Chondrocyte (in vitro differentiated cells): ENCODE results near the gene PUS7. TPM values are rescaled to one million over a fixed set of nuclear protein-coding genes. Genes with fewer than 3 reads are reported as not detected.

Experiments used
- DNase-seq: peaks from one replicate; pipeline ENCODE4 v3.0.0; 2021; ENCODE audit warnings: mixed read lengths, low spot score
- H3K27ac Mint-ChIP-seq: one replicate; pipeline ENCODE4 v1.8.0; 2021; ENCODE audit warnings: mild to moderate bottlenecking, moderate library complexity, mixed read lengths; ENCODE audit not compliant: unreplicated experiment
- H3K27me3 Mint-ChIP-seq: 2 replicates; pipeline ENCODE4 v1.8.0; 2021; ENCODE audit warnings: low read depth, mixed read lengths
- H3K36me3 Mint-ChIP-seq: 2 replicates; pipeline ENCODE4 v1.8.0; 2021; ENCODE audit warnings: low read depth, mixed read lengths
- H3K4me1 Mint-ChIP-seq: 2 replicates; pipeline ENCODE4 v1.8.0; 2021; ENCODE audit warnings: low read depth, mild to moderate bottlenecking, mixed read lengths
- H3K4me3 Mint-ChIP-seq: one replicate; pipeline ENCODE4 v1.8.0; 2021; ENCODE audit warnings: mild to moderate bottlenecking, moderate library complexity, mixed read lengths; ENCODE audit not compliant: unreplicated experiment
- H3K9me3 Mint-ChIP-seq: 2 replicates; pipeline ENCODE4 v1.8.0; 2021; ENCODE audit warnings: low read depth, mixed read lengths
- total RNA-seq: library from RNA; stranded (reverse); gene quantifications from 3 replicates; pipeline ENCODE4 v1.2.1, GENCODE V29; 2021
- TF ChIP-seq, protein P1 (sequence below): fragments of 200-600 bp; sonication (generic); IDR thresholded peaks from 2 replicates; pipeline ENCODE4 v1.5.0; 2021; ENCODE audit warnings: antibody characterized with exemption, mild to moderate bottlenecking, moderate library complexity

Gene PUS7
- total RNA-seq, 1 donor from 2014 or later, result 18.5 TPM

DNA sequence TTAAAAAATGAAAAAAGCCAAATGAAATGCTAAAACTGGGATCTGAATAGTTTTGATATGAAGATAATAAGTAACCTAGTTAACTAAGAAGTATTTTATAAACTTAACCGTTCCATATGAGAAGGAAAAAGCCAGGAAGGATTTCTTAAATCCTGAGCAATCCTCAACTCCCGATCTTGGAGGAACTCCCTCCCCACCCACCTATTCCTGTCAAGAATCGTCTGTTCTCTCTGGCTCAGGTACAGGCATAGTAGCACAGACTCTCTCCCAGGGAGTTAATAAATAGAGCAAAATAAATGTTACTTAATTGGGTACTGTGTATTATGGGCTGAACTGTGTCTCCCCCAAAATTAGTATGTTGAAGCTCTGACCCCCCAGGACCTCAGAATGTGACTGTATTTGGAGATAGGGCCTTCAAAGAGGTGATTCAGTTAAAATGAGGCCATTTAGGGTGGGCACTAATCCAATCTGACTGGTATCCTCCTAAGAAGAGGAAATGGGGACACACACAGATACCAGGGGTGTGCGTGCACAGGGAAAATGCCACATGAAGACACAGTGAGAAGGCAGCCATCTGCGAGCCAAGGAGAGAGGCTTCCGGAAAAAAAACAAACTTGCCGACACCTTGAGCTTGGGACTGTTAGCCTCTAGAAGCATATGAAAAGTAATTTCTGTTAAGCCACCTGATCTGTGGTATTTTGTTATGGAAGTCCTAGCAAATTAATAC, 28.7 kb downstream of the PUS7 start:
- DNase-seq, result no peak
- TF ChIP-seq, protein P1, sequence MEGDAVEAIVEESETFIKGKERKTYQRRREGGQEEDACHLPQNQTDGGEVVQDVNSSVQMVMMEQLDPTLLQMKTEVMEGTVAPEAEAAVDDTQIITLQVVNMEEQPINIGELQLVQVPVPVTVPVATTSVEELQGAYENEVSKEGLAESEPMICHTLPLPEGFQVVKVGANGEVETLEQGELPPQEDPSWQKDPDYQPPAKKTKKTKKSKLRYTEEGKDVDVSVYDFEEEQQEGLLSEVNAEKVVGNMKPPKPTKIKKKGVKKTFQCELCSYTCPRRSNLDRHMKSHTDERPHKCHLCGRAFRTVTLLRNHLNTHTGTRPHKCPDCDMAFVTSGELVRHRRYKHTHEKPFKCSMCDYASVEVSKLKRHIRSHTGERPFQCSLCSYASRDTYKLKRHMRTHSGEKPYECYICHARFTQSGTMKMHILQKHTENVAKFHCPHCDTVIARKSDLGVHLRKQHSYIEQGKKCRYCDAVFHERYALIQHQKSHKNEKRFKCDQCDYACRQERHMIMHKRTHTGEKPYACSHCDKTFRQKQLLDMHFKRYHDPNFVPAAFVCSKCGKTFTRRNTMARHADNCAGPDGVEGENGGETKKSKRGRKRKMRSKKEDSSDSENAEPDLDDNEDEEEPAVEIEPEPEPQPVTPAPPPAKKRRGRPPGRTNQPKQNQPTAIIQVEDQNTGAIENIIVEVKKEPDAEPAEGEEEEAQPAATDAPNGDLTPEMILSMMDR, result no peak
- Mint-ChIP-seq H3K27me3 (no peaks in the 10 kb centered on the region), H3K4me3 (peak overlapping the region; percentile 62), H3K36me3 (peaks cover 2% of the 10 kb centered on the region), H3K27ac (peak overlapping the region; percentile 92), H3K4me1 (peaks cover 56% of the 10 kb centered on the region), H3K9me3 (no peaks in the 10 kb centered on the region)

DNA sequence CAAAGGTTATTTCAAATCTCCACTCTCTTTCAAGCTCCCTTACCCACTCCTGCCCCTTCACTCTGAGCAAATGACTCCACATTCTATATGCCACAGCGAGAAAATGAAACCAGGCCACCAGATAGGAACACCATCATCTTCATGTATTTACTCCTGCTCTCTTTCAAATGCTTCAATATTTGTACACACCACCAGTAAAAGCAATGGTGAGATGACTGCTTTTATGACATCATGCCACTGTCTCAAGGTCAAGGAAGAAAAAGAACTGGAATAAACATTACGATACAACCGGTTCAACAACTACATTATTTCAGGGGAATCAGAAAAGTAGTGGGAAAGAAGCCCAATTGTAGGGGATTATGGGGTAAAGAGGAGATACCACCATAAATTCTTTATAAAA, 32.7 kb downstream of the PUS7 start:
- peaks cover 8% of the 10 kb centered on the region for H3K36me3 Mint-ChIP-seq
- H3K4me3 Mint-ChIP-seq, result no peak overlapping the region
- no peaks in the 10 kb centered on the region for H3K27me3 Mint-ChIP-seq
- DNase-seq, result no peak
- peaks cover 37% of the 10 kb centered on the region for H3K4me1 Mint-ChIP-seq
- no peak overlapping the region for H3K27ac Mint-ChIP-seq
- H3K9me3 Mint-ChIP-seq, result no peaks in the 10 kb centered on the region
- TF ChIP-seq, protein P1, result no peak

DNA sequence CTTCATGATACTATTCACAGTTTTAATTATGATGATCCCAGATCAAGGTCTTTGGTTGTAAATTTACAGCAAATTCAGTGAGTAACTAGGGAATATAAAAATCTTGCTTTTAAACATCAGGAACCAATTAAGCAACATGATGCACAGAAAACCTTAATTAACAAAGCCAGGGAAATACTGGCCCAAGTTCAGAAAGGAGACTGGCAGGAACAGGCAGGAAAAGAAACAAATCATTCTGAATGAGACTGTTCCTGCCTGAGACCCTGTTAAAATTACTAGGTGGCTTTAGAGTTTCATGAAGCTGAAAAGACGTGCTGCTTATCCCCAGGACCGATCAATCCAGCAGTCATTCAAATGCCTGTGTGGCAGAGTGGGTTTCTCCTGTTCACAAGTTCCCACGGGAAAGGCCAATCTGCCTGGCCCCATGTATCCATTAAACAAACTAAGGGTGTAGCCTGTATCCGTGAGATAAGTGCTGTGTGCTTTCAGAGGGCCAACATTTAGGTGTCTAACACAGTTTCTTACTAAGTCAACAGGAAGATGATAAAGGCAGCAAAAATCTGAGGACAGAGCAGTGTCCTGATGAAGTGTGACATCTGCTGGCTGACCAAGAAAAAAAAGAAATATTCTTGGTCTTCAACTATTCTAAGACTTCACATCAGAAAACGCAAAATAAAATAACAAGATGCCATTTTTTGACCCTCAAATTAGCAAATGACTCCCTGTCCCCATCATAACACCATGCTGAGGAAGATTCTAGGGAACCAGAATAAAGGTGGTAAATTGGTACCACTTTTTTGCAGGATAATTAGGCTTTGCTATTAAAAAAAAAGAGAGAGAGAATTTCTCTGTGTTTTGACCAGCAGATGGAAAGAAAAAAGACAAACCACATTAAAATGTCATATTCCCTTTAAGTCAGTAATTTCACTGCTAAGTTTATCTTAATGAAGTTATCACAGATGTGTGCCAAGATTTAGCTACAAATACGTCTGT, 34.2 kb downstream of the PUS7 start:
- Mint-ChIP-seq H3K27ac (peak overlapping the region; percentile 87), H3K27me3 (no peaks in the 10 kb centered on the region), H3K4me3 (no peak overlapping the region), H3K4me1 (peaks cover 21% of the 10 kb centered on the region), H3K36me3 (peaks cover 8% of the 10 kb centered on the region), H3K9me3 (no peaks in the 10 kb centered on the region)
- TF ChIP-seq, protein P1, result peak; percentile 86
- no peak for DNase-seq

DNA sequence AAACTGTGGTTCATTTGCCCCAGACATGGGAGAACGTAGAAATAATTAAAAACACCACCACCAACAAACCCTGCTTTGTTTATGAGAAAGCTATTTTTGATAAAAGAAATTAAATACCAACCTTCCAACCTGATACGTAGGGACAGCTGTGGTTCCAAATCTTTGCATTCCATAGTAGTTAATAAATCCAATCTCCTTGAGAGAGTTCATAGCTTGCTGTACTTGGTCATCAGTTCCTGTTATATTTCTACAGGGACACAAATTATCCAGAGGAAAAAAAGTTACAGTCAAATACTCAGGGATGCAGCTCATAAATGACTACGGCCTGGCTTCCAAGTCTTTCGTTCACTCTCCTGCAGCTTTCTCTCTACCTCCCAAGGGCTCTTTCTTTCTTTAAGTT, 41.1 kb downstream of the PUS7 start:
- TF ChIP-seq, protein P1, result no peak
- Mint-ChIP-seq H3K27me3 (no peaks in the 10 kb centered on the region), H3K4me3 (no peak overlapping the region), H3K27ac (no peak overlapping the region), H3K36me3 (peaks cover 15% of the 10 kb centered on the region), H3K9me3 (no peaks in the 10 kb centered on the region), H3K4me1 (peaks cover 12% of the 10 kb centered on the region)
- no peak for DNase-seq

DNA sequence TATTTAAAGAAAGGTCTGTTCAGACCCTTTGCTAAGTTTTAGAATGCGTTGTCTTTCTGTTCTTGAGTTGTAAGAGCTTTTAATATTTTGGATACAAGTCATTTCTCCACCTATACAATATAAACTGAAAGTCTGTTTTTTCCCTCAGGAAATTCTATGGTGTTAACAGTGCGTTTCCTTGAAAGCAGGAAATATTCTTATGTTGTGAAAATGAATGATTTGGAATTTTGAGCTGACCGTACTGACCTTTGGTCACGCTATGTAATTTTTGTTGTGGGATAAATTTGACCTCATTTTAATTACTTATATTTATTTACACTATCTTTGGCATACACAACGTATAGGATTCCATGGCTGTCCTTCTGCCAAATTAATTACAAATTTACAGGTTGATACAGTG, 43.5 kb downstream of the PUS7 start:
- peaks cover 14% of the 10 kb centered on the region for H3K36me3 Mint-ChIP-seq
- DNase-seq, result no peak
- TF ChIP-seq, protein P1, result no peak
- no peak overlapping the region for H3K4me3 Mint-ChIP-seq
- H3K27ac Mint-ChIP-seq, result no peak overlapping the region
- peaks cover 12% of the 10 kb centered on the region for H3K4me1 Mint-ChIP-seq
- no peaks in the 10 kb centered on the region for H3K27me3 Mint-ChIP-seq
- no peaks in the 10 kb centered on the region for H3K9me3 Mint-ChIP-seq
